DND-41 (cell line): ENCODE data around the gene IL17RD.

Experiments
- ATAC-seq: fragments of 200-7000 bp; cut with Tn5 transposase; 3 replicates; pipeline ENCODE4 v1.9.1; 2021; ENCODE audit warnings: low read depth; ENCODE audit not compliant: insufficient read depth
- DNase-seq: peaks from one replicate; pipeline ENCODE4 v3.0.0-alpha.2; 2020
- H2AFZ ChIP-seq: 2 replicates; pipeline ENCODE4 v1.6.0; 2012; ENCODE audit warnings: low read depth, low read length
- H3K27ac ChIP-seq: 2 replicates; pipeline ENCODE4 v1.5.1; 2012; ENCODE audit warnings: low read length, inconsistent platforms
- H3K27me3 ChIP-seq: fragments of 200-600 bp; sonication (generic); 2 replicates; pipeline ENCODE4 v1.6.0; 2012; ENCODE audit warnings: low read length, mild to moderate bottlenecking, inconsistent platforms; ENCODE audit not compliant: insufficient read depth, poor library complexity
- H3K36me3 ChIP-seq: 2 replicates; pipeline ENCODE4 v1.5.1; 2012; ENCODE audit warnings: low read length, inconsistent platforms; ENCODE audit not compliant: insufficient read depth
- H3K4me1 ChIP-seq: 2 replicates; pipeline ENCODE4 v1.5.1; 2012; ENCODE audit warnings: mild to moderate bottlenecking, low read length; ENCODE audit not compliant: insufficient read depth
- H3K4me2 ChIP-seq: 2 replicates; pipeline ENCODE4 v1.6.0; 2012; ENCODE audit warnings: mild to moderate bottlenecking, moderate library complexity, low read length, inconsistent platforms; ENCODE audit not compliant: insufficient read depth
- H3K4me3 ChIP-seq, 2 experiments: fragments of 200-600 bp in 1 of 2; shearing (Covaris generic) in 1 of 2; 2 replicates each; pipeline ENCODE4 v1.5.1; 2012 to 2016; ENCODE audit warnings: inconsistent platforms in 2 of 2, low read length in 2 of 2, mild to moderate bottlenecking in 2 of 2, low read depth in 1 of 2, moderate library complexity in 1 of 2
- H3K79me2 ChIP-seq: 2 replicates; pipeline ENCODE4 v1.6.0; 2012; ENCODE audit warnings: low read length, inconsistent platforms; ENCODE audit not compliant: insufficient read depth
- H3K9ac ChIP-seq: 2 replicates; pipeline ENCODE4 v1.6.0; 2012; ENCODE audit warnings: low read depth, mild to moderate bottlenecking, inconsistent platforms, low read length, moderate library complexity
- H3K9me3 ChIP-seq: 2 replicates; pipeline ENCODE4 v1.5.1; 2012; ENCODE audit warnings: low read length, moderate library complexity, mild to moderate bottlenecking, inconsistent platforms; ENCODE audit not compliant: insufficient read depth, severe bottlenecking
- H4K20me1 ChIP-seq: 2 replicates; pipeline ENCODE4 v1.6.0; 2012; ENCODE audit warnings: low read length; ENCODE audit not compliant: insufficient read depth
- EZH2 ChIP-seq: IDR thresholded peaks from 3 replicates; pipeline ENCODE4 v1.6.1; 2012; ENCODE audit warnings: borderline replicate concordance, low read depth, mild to moderate bottlenecking, moderate library complexity, low read length, inconsistent platforms; ENCODE audit not compliant: severe bottlenecking
- TF ChIP-seq, protein P1 (sequence below): IDR thresholded peaks from 2 replicates; pipeline ENCODE4 v1.5.1; 2012; ENCODE audit warnings: borderline replicate concordance, low read length, moderate library complexity, mild to moderate bottlenecking; ENCODE audit not compliant: poor library complexity, severe bottlenecking; ENCODE audit errors: extremely low read depth

IL17RD gene

DNA sequence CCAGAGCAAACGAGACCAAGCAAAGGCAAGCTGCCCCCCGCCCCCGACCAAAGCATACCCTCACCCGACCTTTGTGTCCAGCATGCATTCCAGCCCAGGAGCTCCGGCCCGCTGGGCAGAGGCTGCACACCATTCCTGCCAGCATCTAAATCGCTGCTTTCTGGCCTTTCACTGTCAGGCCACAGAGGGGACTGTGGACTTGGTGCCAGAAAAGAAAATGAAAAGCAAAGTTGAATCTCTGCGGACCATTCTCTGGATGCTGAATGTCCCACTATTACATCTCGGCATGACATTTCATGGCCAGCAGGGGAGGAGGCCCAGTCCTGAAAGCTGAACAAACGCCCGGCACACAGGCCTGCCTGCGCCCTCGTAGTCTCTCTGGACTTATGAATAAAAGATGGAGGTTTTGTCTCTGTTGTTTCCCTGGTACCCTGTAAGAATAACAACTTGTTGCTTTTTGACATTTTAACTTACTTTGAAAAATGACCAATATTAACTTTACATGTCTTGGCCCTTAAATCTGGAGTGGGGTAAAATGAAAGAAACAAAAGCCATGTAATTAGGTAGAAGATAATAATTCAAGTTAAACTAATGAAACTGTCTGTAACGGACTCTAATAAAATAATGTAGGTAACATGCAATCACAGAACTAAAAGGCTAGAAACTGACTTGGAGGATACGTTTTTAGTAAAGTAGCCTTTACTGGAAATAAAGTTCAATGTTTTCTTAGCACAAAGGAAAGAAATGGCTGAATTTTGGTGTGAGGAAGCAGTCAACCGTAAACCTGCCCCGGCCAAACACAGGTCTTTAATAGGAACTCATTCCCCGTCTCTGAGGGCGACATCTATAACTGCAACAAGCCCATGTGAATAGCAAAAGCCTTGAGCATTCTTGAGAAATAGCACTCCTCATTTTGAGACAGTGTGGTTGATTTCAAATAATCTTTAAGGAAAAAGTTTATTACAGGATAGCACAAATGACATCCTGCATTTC, 12.7 kb downstream of the IL17RD start:
- TF ChIP-seq, protein P1, sequence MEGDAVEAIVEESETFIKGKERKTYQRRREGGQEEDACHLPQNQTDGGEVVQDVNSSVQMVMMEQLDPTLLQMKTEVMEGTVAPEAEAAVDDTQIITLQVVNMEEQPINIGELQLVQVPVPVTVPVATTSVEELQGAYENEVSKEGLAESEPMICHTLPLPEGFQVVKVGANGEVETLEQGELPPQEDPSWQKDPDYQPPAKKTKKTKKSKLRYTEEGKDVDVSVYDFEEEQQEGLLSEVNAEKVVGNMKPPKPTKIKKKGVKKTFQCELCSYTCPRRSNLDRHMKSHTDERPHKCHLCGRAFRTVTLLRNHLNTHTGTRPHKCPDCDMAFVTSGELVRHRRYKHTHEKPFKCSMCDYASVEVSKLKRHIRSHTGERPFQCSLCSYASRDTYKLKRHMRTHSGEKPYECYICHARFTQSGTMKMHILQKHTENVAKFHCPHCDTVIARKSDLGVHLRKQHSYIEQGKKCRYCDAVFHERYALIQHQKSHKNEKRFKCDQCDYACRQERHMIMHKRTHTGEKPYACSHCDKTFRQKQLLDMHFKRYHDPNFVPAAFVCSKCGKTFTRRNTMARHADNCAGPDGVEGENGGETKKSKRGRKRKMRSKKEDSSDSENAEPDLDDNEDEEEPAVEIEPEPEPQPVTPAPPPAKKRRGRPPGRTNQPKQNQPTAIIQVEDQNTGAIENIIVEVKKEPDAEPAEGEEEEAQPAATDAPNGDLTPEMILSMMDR, result no peak
- TF ChIP-seq EZH2, result no peak
- no peaks in the 10 kb centered on the region for H3K36me3 ChIP-seq
- DNase-seq (no peak), ATAC-seq (no peak)
- no peak overlapping the region for H3K27ac ChIP-seq
- H4K20me1 ChIP-seq, result no peaks in the 10 kb centered on the region
- H3K4me2 ChIP-seq, result no peak overlapping the region
- H3K9ac ChIP-seq, result no peak overlapping the region
- H3K27me3 ChIP-seq, result peaks cover 8% of the 10 kb centered on the region
- no peaks in the 10 kb centered on the region for H3K79me2 ChIP-seq
- H3K4me1 ChIP-seq, result no peaks in the 10 kb centered on the region
- H3K9me3 ChIP-seq, result no peaks in the 10 kb centered on the region
- H3K4me3 ChIP-seq, result no peak overlapping the region
- H2AFZ ChIP-seq, result no peak overlapping the region

DNA sequence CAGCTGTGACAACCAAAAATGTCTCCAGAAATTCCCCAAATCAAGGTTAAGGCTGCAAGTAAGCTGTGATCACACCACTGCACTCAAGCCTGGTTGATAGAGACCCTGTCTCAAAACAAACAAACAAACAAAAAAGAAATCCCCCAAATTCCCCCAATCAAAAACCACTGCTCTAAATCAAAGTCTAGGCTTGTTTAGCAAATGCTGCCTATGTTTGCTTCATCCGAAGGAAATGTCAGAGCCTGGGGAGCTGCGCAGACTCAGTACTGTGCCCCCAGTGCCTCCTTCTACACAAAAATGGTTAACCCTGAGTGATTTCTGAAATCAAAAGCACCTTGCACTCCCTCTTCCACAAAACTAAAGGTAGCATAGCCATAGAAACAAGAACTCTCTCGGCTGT, 13.4 kb downstream of the IL17RD start:
- no peaks in the 10 kb centered on the region for H3K4me1 ChIP-seq
- no peak overlapping the region for H2AFZ ChIP-seq

DNA sequence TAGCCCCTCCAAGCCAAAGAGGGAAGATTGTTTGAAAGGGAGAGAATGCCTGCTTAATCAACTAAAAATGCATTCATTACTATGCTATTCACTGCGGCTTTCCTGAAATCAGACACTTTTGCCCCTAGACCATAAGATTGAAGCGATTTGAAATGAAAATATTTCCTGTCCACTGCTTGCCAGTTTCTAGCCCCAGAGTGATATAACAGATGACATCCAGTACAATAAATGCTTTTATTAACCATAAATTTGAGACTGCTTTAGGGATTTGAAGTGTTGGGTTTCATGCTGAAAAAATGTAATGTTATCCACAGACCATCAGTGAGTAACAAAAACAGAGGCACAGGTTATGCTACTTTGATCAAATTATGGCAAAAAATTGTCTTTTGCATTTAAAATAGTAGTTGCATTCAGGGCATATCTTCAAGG, 14.1 kb downstream of the IL17RD start:
- H3K4me2 ChIP-seq, result no peak overlapping the region
- no peaks in the 10 kb centered on the region for H3K79me2 ChIP-seq
- TF ChIP-seq, protein P1, result no peak
- TF ChIP-seq EZH2, result no peak
- H4K20me1 ChIP-seq, result no peaks in the 10 kb centered on the region
- H3K36me3 ChIP-seq, result no peaks in the 10 kb centered on the region
- ATAC-seq (no peak), DNase-seq (no peak)
- no peak overlapping the region for H2AFZ ChIP-seq
- H3K4me1 ChIP-seq, result no peaks in the 10 kb centered on the region
- no peak overlapping the region for H3K27ac ChIP-seq
- H3K9ac ChIP-seq, result no peak overlapping the region
- no peaks in the 10 kb centered on the region for H3K9me3 ChIP-seq
- no peak overlapping the region for H3K4me3 ChIP-seq
- peaks cover 8% of the 10 kb centered on the region for H3K27me3 ChIP-seq

More for the DNA sequence above, 13.4 kb downstream of the IL17RD start:
- no peaks in the 10 kb centered on the region for H3K79me2 ChIP-seq
- H3K9me3 ChIP-seq, result no peaks in the 10 kb centered on the region
- TF ChIP-seq, protein P1, result no peak
- TF ChIP-seq EZH2, result no peak
- H3K9ac ChIP-seq, result no peak overlapping the region
- H4K20me1 ChIP-seq, result no peaks in the 10 kb centered on the region
- H3K4me3 ChIP-seq, result no peak overlapping the region
- no peaks in the 10 kb centered on the region for H3K36me3 ChIP-seq
- H3K27ac ChIP-seq, result no peak overlapping the region
- peaks cover 8% of the 10 kb centered on the region for H3K27me3 ChIP-seq
- no peak for DNase-seq
- ATAC-seq, result no peak
- H3K4me2 ChIP-seq, result no peak overlapping the region
